Sigmoid colon (tissue), 7 donors: ENCODE results near the gene FCHSD2. TPM values are rescaled to one million over a fixed set of nuclear protein-coding genes. Genes with fewer than 3 reads are reported as not detected.

Experiments used
- DNase-seq: peaks from one replicate; pipeline ENCODE4 v3.0.0-alpha.2; 2019
- H3K27ac ChIP-seq, 4 donors: fragments of 200-600 bp; sonication (generic); one replicate each; pipeline ENCODE4 v1.5.1; 2016 to 2019; ENCODE audit warnings: mild to moderate bottlenecking in 1 of 4
- H3K27me3 ChIP-seq, 3 donors: fragments of 200-600 bp; sonication (generic); one replicate each; pipeline ENCODE4 v1.5.1; 2019; ENCODE audit warnings: mild to moderate bottlenecking in 1 of 3
- H3K36me3 ChIP-seq, 4 donors: fragments of 200-600 bp; sonication (generic); one replicate each; pipeline ENCODE4 v1.5.1; 2016 to 2019
- H3K4me1 ChIP-seq, 4 donors: fragments of 200-600 bp; sonication (generic); one replicate each; pipeline ENCODE4 v1.5.1; 2017 to 2019
- H3K4me3 ChIP-seq, 4 donors: fragments of 200-600 bp; sonication (generic); one replicate each; pipeline ENCODE4 v1.5.1; 2017 to 2019; ENCODE audit warnings: mild to moderate bottlenecking in 2 of 4, moderate library complexity in 1 of 4
- H3K9me3 ChIP-seq, 4 donors: fragments of 200-600 bp in 3 of 4; sonication (generic) in 3 of 4; one replicate each; pipeline versions ENCODE4 v1.5.1 to v1.6.1; 2013 to 2019
- EP300 ChIP-seq, 4 donors: sonication (generic); formaldehyde crosslinking; IDR thresholded peaks; one replicate each; pipeline ENCODE4 v1.6.1; 2017; ENCODE audit warnings: antibody characterized with exemption in 4 of 4
- POLR2A ChIP-seq, 2 donors: fragments of 450-650 bp; IDR thresholded peaks; one replicate each; pipeline ENCODE4 v1.6.1; 2016; ENCODE audit warnings: antibody characterized with exemption in 2 of 2, mild to moderate bottlenecking in 2 of 2, moderate library complexity in 2 of 2
- POLR2AphosphoS5 ChIP-seq, 4 donors: sonication (generic); formaldehyde crosslinking; IDR thresholded peaks; one replicate each; pipeline ENCODE4 v1.6.1; 2017; ENCODE audit warnings: antibody characterized with exemption in 4 of 4
- WGBS, 2 donors: extraction: QIAGEN DNeasy Blood & Tissue Kit; methylation state at CpG; one replicate each; pipeline ENCODE4 v1.1.7; 2013; 5-methylcytosine and 5-hydroxymethylcytosine counted together
- intact Hi-C: fragments of 100-400 bp; cut with DNase I; formaldehyde crosslinking; loops from one replicate; pipeline ENCODE4 v1.15.1; 2023
- polyA plus RNA-seq, 3 donors: library from polyadenylated mRNA; stranded (reverse); fragments of 200-250 nt; gene quantifications; one replicate each; pipeline ENCODE4 v1.2.3, GENCODE V29; 2013
- total RNA-seq, 4 donors: library from RNA; depleted of rRNA; stranded (reverse); fragments of >200 nt; gene quantifications; one replicate each; pipeline ENCODE4 v1.1.0, GENCODE V29; 2016
- TF ChIP-seq, protein P1 (sequence below), 4 experiments: fragments of 450-650 bp in 3 of 4; fragments of 200-600 bp in 1 of 4; IDR thresholded peaks; one replicate each; pipeline ENCODE4 v1.5.1; 2016 to 2019; ENCODE audit warnings: antibody characterized with exemption in 4 of 4, mild to moderate bottlenecking in 3 of 4, moderate library complexity in 2 of 4
- donor health status: healthy with polysubstance abuse.
- donor health status: Bipolar disorder and iron deficiency.
- donor health status: healthy.

Gene FCHSD2
- total and polyA plus RNA-seq, 7 donors: 6.9 to 36.3 (median 18.6) TPM

DNA sequence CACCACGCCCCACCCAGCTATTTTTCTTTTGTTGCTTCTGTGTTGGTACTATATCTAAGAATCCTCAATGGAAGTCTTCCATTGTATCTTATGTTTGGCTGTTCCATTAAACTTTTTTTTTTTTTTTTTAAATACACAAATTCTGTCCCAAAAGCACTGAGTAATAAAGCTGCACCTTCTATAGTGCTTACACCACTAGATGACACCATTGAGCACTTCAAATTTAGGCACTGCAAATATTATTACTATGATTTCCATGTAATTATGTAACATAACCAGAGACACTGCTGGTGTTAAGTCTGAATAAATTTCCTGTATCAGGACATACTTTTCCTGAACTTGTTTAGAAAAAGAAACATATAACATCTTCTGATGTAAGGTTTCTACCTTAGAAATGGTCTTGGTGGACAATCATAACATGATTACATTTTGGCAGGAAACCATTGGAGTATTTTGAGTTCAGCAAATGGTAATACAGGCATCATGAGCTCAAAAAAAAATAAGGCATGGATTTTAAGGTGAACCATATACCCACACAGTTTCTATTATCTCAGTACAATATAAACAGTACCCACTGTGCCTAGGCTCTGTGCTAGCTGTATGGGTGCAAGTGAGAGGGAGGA, 217.4 kb downstream of the FCHSD2 start:
- intact Hi-C loops: loop anchor here (5.0 kb wide), 1 partner anchor 253 kb away; no protein-coding TSS in a partner anchor
- no peak overlapping the region for H3K27ac ChIP-seq

DNA sequence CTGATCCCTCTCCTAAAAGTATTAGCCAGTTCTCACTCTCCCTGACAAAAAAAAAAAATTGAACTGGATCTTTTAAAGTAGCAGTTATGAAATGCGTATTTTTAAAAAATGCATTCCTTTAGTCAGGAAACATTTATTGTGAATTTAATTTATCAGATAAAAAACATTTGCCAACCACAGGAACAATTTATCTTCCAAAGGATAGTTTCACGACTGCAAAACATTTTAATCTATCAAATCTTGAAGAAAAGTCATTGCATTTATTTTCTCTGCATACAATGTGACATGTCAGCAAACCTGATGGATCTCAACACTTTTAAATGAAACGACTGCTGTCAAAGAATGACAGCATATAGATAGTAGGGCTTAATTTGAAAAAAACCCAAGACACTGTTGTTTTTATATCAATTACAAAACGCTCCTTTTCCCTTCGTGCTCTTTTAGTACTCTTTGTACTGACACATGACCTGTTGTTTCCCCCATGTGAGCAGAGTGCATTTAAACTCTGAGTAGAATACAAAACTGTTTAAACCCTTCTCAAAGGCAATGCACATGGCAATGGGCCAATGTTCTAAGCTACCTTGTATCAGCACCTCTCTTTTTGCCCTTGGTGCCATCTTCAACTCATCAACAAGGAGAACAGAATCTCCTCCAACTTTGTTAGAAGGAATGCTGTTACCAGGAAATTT, 220.9 kb downstream of the FCHSD2 start:
- TF ChIP-seq, protein P1, sequence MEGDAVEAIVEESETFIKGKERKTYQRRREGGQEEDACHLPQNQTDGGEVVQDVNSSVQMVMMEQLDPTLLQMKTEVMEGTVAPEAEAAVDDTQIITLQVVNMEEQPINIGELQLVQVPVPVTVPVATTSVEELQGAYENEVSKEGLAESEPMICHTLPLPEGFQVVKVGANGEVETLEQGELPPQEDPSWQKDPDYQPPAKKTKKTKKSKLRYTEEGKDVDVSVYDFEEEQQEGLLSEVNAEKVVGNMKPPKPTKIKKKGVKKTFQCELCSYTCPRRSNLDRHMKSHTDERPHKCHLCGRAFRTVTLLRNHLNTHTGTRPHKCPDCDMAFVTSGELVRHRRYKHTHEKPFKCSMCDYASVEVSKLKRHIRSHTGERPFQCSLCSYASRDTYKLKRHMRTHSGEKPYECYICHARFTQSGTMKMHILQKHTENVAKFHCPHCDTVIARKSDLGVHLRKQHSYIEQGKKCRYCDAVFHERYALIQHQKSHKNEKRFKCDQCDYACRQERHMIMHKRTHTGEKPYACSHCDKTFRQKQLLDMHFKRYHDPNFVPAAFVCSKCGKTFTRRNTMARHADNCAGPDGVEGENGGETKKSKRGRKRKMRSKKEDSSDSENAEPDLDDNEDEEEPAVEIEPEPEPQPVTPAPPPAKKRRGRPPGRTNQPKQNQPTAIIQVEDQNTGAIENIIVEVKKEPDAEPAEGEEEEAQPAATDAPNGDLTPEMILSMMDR (IDR thresholded peaks at IDR 0.05): no peak
- no peak for TF ChIP-seq POLR2AphosphoS5 (IDR thresholded peaks at IDR 0.05)
- TF ChIP-seq POLR2A (IDR thresholded peaks at IDR 0.05): no peak
- TF ChIP-seq EP300 (IDR thresholded peaks at IDR 0.05): no peak
- Histone ChIP-seq H3K27ac (no peak overlapping the region), H3K4me3 (no peak overlapping the region), H3K27me3 (no peaks in the 10 kb centered on the region), H3K4me1 (peaks cover 0 to 6% (median 2%) of the 10 kb centered on the region in 4 donors), H3K9me3 (no peaks in the 10 kb centered on the region), H3K36me3 (peaks cover 0 to 12% (median 0%) of the 10 kb centered on the region in 4 donors)
- no peak for DNase-seq
- intact Hi-C loops: loop anchor here (5.0 kb wide), 1 partner anchor 256 kb away; no protein-coding TSS in a partner anchor
- WGBS, 2 donors: 86 to 87% methylated on average over 5 of the region's 5 CpGs

More for the DNA sequence above, 217.4 kb downstream of the FCHSD2 start:
- 98% methylated on average over 1 of the region's 1 CpG for WGBS, 2 donors
- TF ChIP-seq, protein P1 (IDR thresholded peaks at IDR 0.05): peak in 3 of 4 experiments; percentile 28 to 45 (median 45)
- TF ChIP-seq POLR2A (IDR thresholded peaks at IDR 0.05): no peak
- H3K9me3 ChIP-seq: no peaks in the 10 kb centered on the region
- H3K27me3 ChIP-seq: no peaks in the 10 kb centered on the region
- peaks cover 0 to 6% (median 2%) of the 10 kb centered on the region in 4 donors for H3K4me1 ChIP-seq
- peaks cover 0 to 12% (median 0%) of the 10 kb centered on the region in 4 donors for H3K36me3 ChIP-seq
- no peak for DNase-seq
- H3K4me3 ChIP-seq: no peak overlapping the region

DNA sequence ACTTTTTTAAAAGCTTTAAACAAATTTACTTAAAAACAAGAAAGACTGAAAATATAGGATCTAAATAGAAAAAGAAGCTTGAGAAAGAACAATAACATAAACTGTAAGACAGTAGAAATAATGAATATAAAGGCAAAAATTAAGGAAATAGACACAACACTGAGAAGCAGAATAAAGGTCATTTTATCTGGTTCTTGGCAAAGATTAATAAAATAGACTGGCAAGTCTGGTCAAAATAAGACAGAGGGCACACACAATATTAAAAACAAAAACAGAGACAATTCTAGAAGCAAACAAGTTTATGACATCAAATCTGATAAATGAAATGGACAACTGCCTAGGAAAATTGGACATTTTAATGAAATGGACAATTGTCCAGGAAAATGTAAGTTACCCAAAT, 222.1 kb downstream of the FCHSD2 start:
- no peak for DNase-seq
- H3K27ac ChIP-seq: no peak overlapping the region
- H3K27me3 ChIP-seq: no peaks in the 10 kb centered on the region
- H3K36me3 ChIP-seq: peaks cover 0 to 12% (median 0%) of the 10 kb centered on the region in 4 donors
- no peaks in the 10 kb centered on the region for H3K9me3 ChIP-seq
- H3K4me1 ChIP-seq: peaks cover 0 to 4% (median 2%) of the 10 kb centered on the region in 4 donors
- no peak overlapping the region for H3K4me3 ChIP-seq
- intact Hi-C loops: loop anchor here (5.0 kb wide), 1 partner anchor 257 kb away; no protein-coding TSS in a partner anchor
- TF ChIP-seq EP300 (IDR thresholded peaks at IDR 0.05): no peak
- TF ChIP-seq, protein P1 (IDR thresholded peaks at IDR 0.05): no peak
- TF ChIP-seq POLR2AphosphoS5 (IDR thresholded peaks at IDR 0.05): no peak
- TF ChIP-seq POLR2A (IDR thresholded peaks at IDR 0.05): no peak

DNA sequence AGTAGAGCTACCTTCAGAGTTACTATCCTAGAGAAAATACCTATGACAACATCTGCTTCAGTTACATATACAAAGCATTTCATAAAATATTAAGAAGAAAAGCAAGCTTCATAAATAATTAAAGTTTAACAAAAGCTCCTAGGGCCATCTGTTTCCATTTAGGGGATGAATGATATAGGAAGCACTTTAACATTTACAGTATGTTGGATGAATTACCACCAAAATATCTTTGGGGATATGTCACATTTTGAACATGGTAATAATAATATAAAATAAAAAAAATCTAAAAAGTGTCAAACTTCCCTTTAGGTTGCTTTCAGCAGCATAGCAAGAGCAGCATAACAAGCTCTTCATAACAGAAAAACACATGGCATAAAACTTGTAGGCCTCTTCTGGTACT, 223.3 kb downstream of the FCHSD2 start:
- no peak overlapping the region for H3K4me3 ChIP-seq
- no peak for TF ChIP-seq POLR2AphosphoS5 (IDR thresholded peaks at IDR 0.05)
- TF ChIP-seq POLR2A (IDR thresholded peaks at IDR 0.05): no peak
- TF ChIP-seq, protein P1 (IDR thresholded peaks at IDR 0.05): no peak
- no peak for TF ChIP-seq EP300 (IDR thresholded peaks at IDR 0.05)
- intact Hi-C loops: no loop called here

More for the DNA sequence above, 223.3 kb downstream of the FCHSD2 start:
- Histone ChIP-seq H3K36me3 (peaks cover 0 to 12% (median 0%) of the 10 kb centered on the region in 4 donors), H3K27ac (no peak overlapping the region), H3K27me3 (no peaks in the 10 kb centered on the region), H3K4me1 (no peaks in the 10 kb centered on the region), H3K9me3 (no peaks in the 10 kb centered on the region)
- no peak for DNase-seq
